Esophagus muscularis mucosa (tissue), 3 donors: ENCODE measurements around the gene ADORA1.

Experiments
- POLR2A ChIP-seq: fragments of 450-650 bp; IDR thresholded peaks from one replicate; pipeline ENCODE4 v1.6.1; 2017; ENCODE audit warnings: antibody characterized with exemption, moderate library complexity, mild to moderate bottlenecking, low read depth
- TF ChIP-seq, protein P1 (sequence below), 3 experiments: fragments of 200-600 bp in 2 of 3; fragments of 450-650 bp in 1 of 3; sonication (generic) in 2 of 3; IDR thresholded peaks; one replicate each; pipeline ENCODE4 v1.5.1; 2017 to 2019; ENCODE audit warnings: antibody characterized with exemption in 3 of 3, mild to moderate bottlenecking in 2 of 3, moderate library complexity in 1 of 3

DNA sequence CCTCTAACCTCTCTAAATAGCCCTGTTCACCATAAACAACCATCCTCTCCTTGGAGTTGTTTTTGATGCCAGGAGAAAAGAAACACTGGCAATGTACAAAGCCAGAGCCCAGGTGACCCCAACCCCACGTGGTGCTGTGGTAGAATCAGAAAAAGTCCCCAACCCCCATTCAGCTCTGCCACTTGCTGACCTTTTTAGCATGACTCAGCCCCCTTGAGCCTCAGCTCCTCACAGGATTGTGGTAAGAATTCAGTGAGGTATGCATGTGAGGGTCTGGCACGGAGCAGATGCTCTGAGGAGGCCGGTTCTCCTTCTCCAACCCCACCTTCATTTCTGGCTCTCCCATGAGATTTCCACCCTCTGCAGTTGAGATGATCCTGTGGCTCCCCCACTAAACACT is 70.1 kb downstream of the ADORA1 start:
- TF ChIP-seq, protein P1, sequence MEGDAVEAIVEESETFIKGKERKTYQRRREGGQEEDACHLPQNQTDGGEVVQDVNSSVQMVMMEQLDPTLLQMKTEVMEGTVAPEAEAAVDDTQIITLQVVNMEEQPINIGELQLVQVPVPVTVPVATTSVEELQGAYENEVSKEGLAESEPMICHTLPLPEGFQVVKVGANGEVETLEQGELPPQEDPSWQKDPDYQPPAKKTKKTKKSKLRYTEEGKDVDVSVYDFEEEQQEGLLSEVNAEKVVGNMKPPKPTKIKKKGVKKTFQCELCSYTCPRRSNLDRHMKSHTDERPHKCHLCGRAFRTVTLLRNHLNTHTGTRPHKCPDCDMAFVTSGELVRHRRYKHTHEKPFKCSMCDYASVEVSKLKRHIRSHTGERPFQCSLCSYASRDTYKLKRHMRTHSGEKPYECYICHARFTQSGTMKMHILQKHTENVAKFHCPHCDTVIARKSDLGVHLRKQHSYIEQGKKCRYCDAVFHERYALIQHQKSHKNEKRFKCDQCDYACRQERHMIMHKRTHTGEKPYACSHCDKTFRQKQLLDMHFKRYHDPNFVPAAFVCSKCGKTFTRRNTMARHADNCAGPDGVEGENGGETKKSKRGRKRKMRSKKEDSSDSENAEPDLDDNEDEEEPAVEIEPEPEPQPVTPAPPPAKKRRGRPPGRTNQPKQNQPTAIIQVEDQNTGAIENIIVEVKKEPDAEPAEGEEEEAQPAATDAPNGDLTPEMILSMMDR (IDR thresholded peaks at IDR 0.05), result no peak
- no peak for TF ChIP-seq POLR2A
